A549 (cell line): Measurements from ENCODE around the gene SELENOI. TPM values are rescaled to one million over a fixed set of nuclear protein-coding genes. Genes with fewer than 3 reads are reported as not detected.
"Not testable (repeated sequence)": the region's sequence is repeated elsewhere in the genome, so short reads cannot be mapped to it uniquely, and the experiment has no call there.

ENCODE experiments used
- ATAC-seq, 2 experiments: fragments of 200-7000 bp in 1 of 2; fragments of >200 bp in 1 of 2; cut with Nextera tagmentation in 1 of 2; cut with Tn5 transposase in 1 of 2; 3 replicates each; pipeline versions ENCODE4 v1.8.0 to v1.9.1; 2018 to 2020; ENCODE audit warnings: mild to moderate bottlenecking in 1 of 2, moderate library complexity in 1 of 2
- CTCF ChIA-PET: fragments of 300-600 bp; sonication (Branson Sonifier 250); formaldehyde crosslinking; extraction: SDS; loops from one replicate; lab custom pipeline; 2021; ENCODE audit warnings: antibody characterized with exemption, inconsistent platforms; lab: Yijun Ruan, JAX
- POLR2A ChIA-PET: fragments of 350-600 bp; formaldehyde crosslinking; extraction: SDS; loops from one replicate; lab custom pipeline; 2021; ENCODE audit warnings: antibody characterized with exemption, inconsistent platforms; lab: Yijun Ruan, JAX
- DNase-seq, 2 experiments: peaks; one replicate each; pipeline versions ENCODE4 v3.0.0 to v3.0.0-alpha.2; 2011 to 2016; ENCODE audit warnings: low read depth in 1 of 2, low spot score in 1 of 2
- FAIRE-seq: peaks from 2 replicates; lab custom pipeline; 2011; peaks lifted over from hg19 to GRCh38; lab: Jason Lieb, UNC
- H3K27ac ChIP-seq, 2 experiments: fragments of >200 bp; sonication (Bioruptor Twin); formaldehyde crosslinking; 3 replicates each; pipeline ENCODE4 v1.5.1; 2016 to 2017
- H3K4me1 ChIP-seq: fragments of >200 bp; sonication (Bioruptor Twin); formaldehyde crosslinking; 3 replicates; pipeline ENCODE4 v1.6.1; 2016
- H3K4me2 ChIP-seq: fragments of >200 bp; sonication (Bioruptor Twin); formaldehyde crosslinking; 3 replicates; pipeline ENCODE4 v1.6.1; 2016
- H3K4me3 ChIP-seq: fragments of >200 bp; sonication (Bioruptor Twin); formaldehyde crosslinking; 3 replicates; pipeline ENCODE4 v1.5.1; 2016
- H3K9me3 ChIP-seq: fragments of >200 bp; sonication (Bioruptor Twin); formaldehyde crosslinking; 3 replicates; pipeline ENCODE4 v1.6.1; 2016
- CBX8 ChIP-seq: fragments of 200-600 bp; sonication (generic); IDR thresholded peaks from 2 replicates; pipeline ENCODE4 v1.6.1; 2016
- EP300 ChIP-seq, 2 experiments: fragments of >200 bp; sonication (Bioruptor Twin); formaldehyde crosslinking; IDR thresholded peaks; 2 replicates in 1 of 2; 3 replicates in 1 of 2; pipeline ENCODE4 v1.6.1; 2016 to 2017
- FOSB ChIP-seq: fragments of 250-450 bp; sonication (Bioruptor Pico); IDR thresholded peaks from 2 replicates; pipeline ENCODE4 v1.5.0; 2020; ENCODE audit warnings: mild to moderate bottlenecking, moderate library complexity
- FOXS1 ChIP-seq: fragments of 250-450 bp; sonication (Bioruptor Pico); IDR thresholded peaks from 2 replicates; pipeline ENCODE4 v1.5.0; 2020; ENCODE audit warnings: mild to moderate bottlenecking, moderate library complexity
- GATA3 ChIP-seq: IDR thresholded peaks from 2 replicates; pipeline ENCODE4 v1.6.1; 2012; ENCODE audit warnings: borderline replicate concordance
- HEYL ChIP-seq: fragments of 250-450 bp; sonication (Bioruptor Pico); IDR thresholded peaks from 2 replicates; pipeline ENCODE4 v1.8.0; 2021; ENCODE audit warnings: mild to moderate bottlenecking, moderate library complexity
- HOXB13 ChIP-seq: fragments of 250-450 bp; sonication (Bioruptor Pico); IDR thresholded peaks from 2 replicates; pipeline ENCODE4 v1.5.0; 2020; ENCODE audit warnings: low read depth, mild to moderate bottlenecking, moderate library complexity
- JUNB ChIP-seq: fragments of >200 bp; sonication (Bioruptor Twin); formaldehyde crosslinking; IDR thresholded peaks from 2 replicates; pipeline ENCODE4 v1.6.1; 2016
- NFE2L2 ChIP-seq: fragments of 150-350 bp; conservative IDR thresholded peaks from 2 replicates; pipeline ENCODE4 v1.6.1; 2014; ENCODE audit warnings: low read length
- NPAS2 ChIP-seq: fragments of 250-450 bp; sonication (Bioruptor Pico); IDR thresholded peaks from 2 replicates; pipeline ENCODE4 v1.8.0; 2022; ENCODE audit warnings: mild to moderate bottlenecking, moderate library complexity, borderline replicate concordance
- POLR2AphosphoS2 ChIP-seq: conservative IDR thresholded peaks from 2 replicates; pipeline ENCODE4 v1.6.1; 2012; ENCODE audit warnings: low read length, improper control_type of control experiment, inconsistent platforms
- RFX5 ChIP-seq: fragments of 450-650 bp; IDR thresholded peaks from 2 replicates; pipeline ENCODE4 v1.7.1; 2014; ENCODE audit warnings: antibody characterized with exemption, mild to moderate bottlenecking, moderate library complexity
- ZFP36 ChIP-seq: fragments of 450-650 bp; IDR thresholded peaks from 2 replicates; pipeline ENCODE4 v1.6.1; 2014; ENCODE audit warnings: borderline replicate concordance; ENCODE audit not compliant: partially characterized antibody
- WGBS: methylation state at CpG from one replicate; pipeline ENCODE4 v1.1.6; 2017; ENCODE audit errors: missing lambda C conversion rate; 5-methylcytosine and 5-hydroxymethylcytosine counted together
- polyA plus RNA-seq, 4 experiments: library from polyadenylated mRNA; depleted of rRNA in 3 of 4; stranded (reverse); fragments of >200 nt; fragmentation: RNase III in 1 of 4; extraction: RNeasy Plus Mini Kit Qiagen cat#74134 plus additional on column Dnase treatment in 1 of 4; gene quantifications; 2 replicates in 3 of 4; 3 replicates in 1 of 4; pipeline ENCODE4 v1.2.3, GENCODE V29; 2011 to 2017
- TF ChIP-seq, protein P1 (sequence below): fragments of 200-600 bp; sonication (generic); IDR thresholded peaks from 2 replicates; pipeline ENCODE4 v1.6.1; 2016; ENCODE audit warnings: antibody characterized with exemption, mild to moderate bottlenecking, moderate library complexity

Gene SELENOI
- polyA plus RNA-seq, 2 of the 4 experiments (the other 2 are of a cell fraction) = 18.2 to 38.7 TPM

DNA sequence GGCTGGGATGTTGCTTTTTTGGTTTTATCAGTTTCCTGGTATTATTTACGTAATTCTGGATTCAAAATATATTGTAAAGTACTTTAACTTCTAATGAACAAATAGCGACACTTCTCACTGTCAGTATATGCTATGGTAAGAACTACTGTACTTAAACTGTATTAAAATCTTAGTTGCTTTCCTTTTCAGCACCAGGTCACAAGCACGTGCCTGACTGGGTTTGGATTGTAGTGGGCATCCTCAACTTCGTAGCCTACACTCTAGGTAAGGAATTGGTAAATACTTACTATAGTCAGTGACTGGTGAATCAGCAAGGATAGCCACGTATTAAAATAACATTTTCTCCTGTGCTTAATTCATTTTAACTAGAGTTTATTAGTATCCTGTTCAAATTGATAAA lies 21.0 kb downstream of the SELENOI start:
- TF ChIP-seq GATA3 (no peak), ZFP36 (no peak), JUNB (no peak), CBX8 (no peak), NPAS2 (CRISPR knock-in tag) (no peak), HEYL (CRISPR knock-in tag) (no peak), HOXB13 (CRISPR knock-in tag) (no peak)
- TF ChIP-seq, protein P1, sequence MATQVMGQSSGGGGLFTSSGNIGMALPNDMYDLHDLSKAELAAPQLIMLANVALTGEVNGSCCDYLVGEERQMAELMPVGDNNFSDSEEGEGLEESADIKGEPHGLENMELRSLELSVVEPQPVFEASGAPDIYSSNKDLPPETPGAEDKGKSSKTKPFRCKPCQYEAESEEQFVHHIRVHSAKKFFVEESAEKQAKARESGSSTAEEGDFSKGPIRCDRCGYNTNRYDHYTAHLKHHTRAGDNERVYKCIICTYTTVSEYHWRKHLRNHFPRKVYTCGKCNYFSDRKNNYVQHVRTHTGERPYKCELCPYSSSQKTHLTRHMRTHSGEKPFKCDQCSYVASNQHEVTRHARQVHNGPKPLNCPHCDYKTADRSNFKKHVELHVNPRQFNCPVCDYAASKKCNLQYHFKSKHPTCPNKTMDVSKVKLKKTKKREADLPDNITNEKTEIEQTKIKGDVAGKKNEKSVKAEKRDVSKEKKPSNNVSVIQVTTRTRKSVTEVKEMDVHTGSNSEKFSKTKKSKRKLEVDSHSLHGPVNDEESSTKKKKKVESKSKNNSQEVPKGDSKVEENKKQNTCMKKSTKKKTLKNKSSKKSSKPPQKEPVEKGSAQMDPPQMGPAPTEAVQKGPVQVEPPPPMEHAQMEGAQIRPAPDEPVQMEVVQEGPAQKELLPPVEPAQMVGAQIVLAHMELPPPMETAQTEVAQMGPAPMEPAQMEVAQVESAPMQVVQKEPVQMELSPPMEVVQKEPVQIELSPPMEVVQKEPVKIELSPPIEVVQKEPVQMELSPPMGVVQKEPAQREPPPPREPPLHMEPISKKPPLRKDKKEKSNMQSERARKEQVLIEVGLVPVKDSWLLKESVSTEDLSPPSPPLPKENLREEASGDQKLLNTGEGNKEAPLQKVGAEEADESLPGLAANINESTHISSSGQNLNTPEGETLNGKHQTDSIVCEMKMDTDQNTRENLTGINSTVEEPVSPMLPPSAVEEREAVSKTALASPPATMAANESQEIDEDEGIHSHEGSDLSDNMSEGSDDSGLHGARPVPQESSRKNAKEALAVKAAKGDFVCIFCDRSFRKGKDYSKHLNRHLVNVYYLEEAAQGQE = peak; percentile 44; the same call in 1 of the 2 replicates

DNA sequence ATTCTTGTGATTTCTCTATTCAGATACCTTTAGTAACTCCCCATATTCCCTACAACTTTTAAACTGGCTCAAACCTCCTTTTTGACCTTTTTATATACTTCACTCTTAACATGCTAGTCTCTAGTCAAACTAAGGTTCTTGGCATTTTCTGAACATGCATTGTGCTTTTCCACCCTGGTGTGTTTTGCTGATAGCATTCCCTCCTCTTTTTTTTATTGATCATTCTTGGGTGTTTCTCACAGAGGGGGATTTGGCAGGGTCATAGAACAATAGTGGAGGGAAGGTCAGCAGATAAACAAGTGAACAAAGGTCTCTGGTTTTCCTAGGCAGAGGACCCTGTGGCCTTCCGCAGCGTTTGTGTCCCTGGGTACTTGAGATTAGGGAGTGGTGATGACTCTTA lies 23.7 kb downstream of the SELENOI start:
- H3K9me3 ChIP-seq, ATAC-seq, CTCF ChIA-PET, H3K4me2 ChIP-seq, H3K4me3 ChIP-seq, FAIRE-seq, DNase-seq, H3K27ac ChIP-seq, POLR2A ChIA-PET, H3K4me1 ChIP-seq: not testable (repeated sequence)
- WGBS = no CpG with 5 or more reads among the region's 2 CpGs

More for the DNA sequence above, 21.0 kb downstream of the SELENOI start:
- CTCF ChIA-PET = interaction anchor here (1.1 to 1.9 kb wide), 2 partner anchors 157 to 211 kb away, joined by 3 to 7 read pairs; no protein-coding TSS in a partner anchor
- no peak overlapping the region for H3K27ac ChIP-seq
- DNase-seq (no peak), ATAC-seq (no peak), FAIRE-seq (peak; percentile 59)
- H3K4me2 ChIP-seq = no peak overlapping the region
- WGBS = 89% methylated on average over 5 of the region's 5 CpGs
- POLR2A ChIA-PET = interaction anchor here (1.5 kb wide), 1 partner anchor 21 kb away, joined by 4 read pairs; the partner anchor contains the start of gene SELENOI
- peaks cover 8% of the 10 kb centered on the region; the same call in 2 of the 3 replicates for H3K4me1 ChIP-seq
- H3K9me3 ChIP-seq = no peaks in the 10 kb centered on the region
- no peak overlapping the region for H3K4me3 ChIP-seq

DNA sequence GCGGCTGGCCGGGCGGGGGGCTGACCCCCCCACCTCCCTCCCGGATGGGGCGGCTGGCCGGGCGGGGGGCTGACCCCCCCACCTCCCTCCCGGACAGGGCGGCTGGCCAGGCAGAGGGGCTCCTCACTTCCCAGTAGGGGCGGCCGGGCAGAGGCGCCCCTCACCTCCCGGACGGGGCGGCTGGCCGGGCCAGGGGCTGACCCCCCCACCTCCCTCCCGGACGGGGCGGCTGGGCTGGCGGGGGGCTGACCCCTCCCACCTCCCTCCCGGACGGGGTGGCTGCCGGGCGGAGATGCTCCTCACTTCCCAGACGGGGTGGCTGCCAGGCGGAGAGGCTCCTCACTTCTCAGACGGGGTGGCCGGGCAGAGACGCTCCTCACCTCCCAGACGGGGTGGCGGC lies 25.0 kb downstream of the SELENOI start:
- POLR2A ChIA-PET, CTCF ChIA-PET: not testable (repeated sequence)

DNA sequence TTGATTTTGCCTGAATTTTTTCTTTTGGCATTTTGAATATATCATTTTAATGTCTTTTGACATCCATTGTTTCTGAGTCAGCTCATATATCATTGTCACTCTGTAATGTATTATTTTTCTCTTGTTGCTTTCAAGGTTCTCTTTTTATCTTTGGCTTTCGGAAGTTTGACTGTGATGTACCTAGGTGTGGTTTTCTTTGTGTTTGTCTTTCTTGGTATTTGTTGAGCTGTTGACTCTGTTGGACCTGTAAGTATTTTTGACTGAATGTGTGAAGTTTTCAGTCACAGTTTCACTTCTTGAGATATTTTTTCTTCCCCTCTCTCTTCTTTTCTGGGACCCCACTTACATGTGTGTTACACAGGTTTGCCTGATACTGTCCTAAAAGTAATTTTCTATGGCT lies 30.9 kb downstream of the SELENOI start:
- FAIRE-seq = peak; percentile 7
- TF ChIP-seq, protein P1 = no peak
- TF ChIP-seq FOXS1 = no peak
- TF ChIP-seq EP300 (IDR thresholded peaks at IDR 0.05) = no peak
- no peak for TF ChIP-seq RFX5
- TF ChIP-seq FOSB (CRISPR knock-in tag) = no peak
- TF ChIP-seq POLR2AphosphoS2 = no peak
- no peak for TF ChIP-seq CBX8
- no peak for TF ChIP-seq NFE2L2
- POLR2A ChIA-PET = no interaction called here

More for the DNA sequence above, 25.0 kb downstream of the SELENOI start:
- H3K4me2 ChIP-seq, H3K4me1 ChIP-seq, FAIRE-seq, H3K27ac ChIP-seq, H3K4me3 ChIP-seq, DNase-seq, ATAC-seq, H3K9me3 ChIP-seq: not testable (repeated sequence)
- no CpG with 5 or more reads among the region's 31 CpGs for WGBS

More for the DNA sequence above, 30.9 kb downstream of the SELENOI start:
- H3K9me3 ChIP-seq = no peaks in the 10 kb centered on the region
- H3K4me3 ChIP-seq = no peak overlapping the region
- H3K4me1 ChIP-seq = no peaks in the 10 kb centered on the region
- CTCF ChIA-PET = no interaction called here
- no peak overlapping the region for H3K4me2 ChIP-seq
- WGBS = 78% methylated on average over 1 of the region's 1 CpG
- H3K27ac ChIP-seq = no peak overlapping the region
- ATAC-seq (no peak), DNase-seq (no peak)
